HG03175 (cell line): ENCODE data around the gene YIPF6.
"Not testable (repeated sequence)": the region's sequence is repeated elsewhere in the genome, so short reads cannot be mapped to it uniquely, and the experiment has no call there.

Experiments used
- ATAC-seq: cut with Tn5 transposase; IDR thresholded peaks from one replicate; pipeline ENCODE4 v1.9.1; 2021; ENCODE audit warnings: mild to moderate bottlenecking, moderate library complexity; ENCODE audit not compliant: unreplicated experiment

YIPF6 gene

GRCh38 chrX:68503836-68504636 lies 5.2 kb downstream of the YIPF6 start:
- ATAC-seq, result no peak

GRCh38 chrX:68506649-68507048 lies 7.8 kb downstream of the YIPF6 start:
- no peak for ATAC-seq

GRCh38 chrX:68508799-68509198 lies 9.9 kb downstream of the YIPF6 start:
- ATAC-seq, result peak; percentile 70

DNA sequence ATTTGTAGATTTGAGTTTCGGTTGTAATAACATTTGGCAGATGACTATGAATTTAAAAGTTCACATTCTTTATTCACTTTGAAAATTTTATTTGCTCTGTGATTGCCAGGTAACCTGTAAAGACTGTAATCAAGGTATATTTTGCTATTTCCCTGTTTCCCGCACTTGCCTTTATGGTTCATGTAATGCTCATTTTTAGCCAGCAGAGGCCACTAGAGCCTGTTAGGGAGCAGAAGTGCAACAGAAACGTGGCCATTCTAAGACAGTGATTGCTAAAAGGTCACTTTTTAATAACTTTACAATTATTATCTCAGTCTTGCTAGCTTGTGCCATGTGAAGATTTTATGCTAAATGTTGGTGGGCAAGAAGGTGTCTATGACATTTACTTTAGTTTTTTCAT lies 12.4 kb downstream of the YIPF6 start:
- peak; percentile 76 for ATAC-seq

DNA sequence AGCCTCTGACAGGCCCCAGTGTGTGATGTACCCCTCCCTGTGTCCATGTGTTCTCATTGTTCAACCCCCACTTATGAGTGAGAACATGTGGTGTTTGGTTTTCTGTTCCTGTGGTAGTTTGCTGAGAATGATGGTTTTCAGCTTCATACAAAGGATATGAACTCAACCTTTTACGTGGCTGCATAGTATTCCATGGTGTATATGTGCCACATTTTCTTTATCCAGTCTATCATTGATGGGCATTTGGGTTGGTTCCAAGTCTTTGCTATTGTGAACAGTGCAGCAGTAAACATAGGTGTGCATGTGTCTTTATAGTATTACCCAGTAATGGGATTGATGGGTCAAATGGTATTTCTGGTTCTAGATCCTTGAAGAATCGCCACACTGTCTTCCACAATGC lies 25.8 kb downstream of the YIPF6 start:
- ATAC-seq, result not testable (repeated sequence)

DNA sequence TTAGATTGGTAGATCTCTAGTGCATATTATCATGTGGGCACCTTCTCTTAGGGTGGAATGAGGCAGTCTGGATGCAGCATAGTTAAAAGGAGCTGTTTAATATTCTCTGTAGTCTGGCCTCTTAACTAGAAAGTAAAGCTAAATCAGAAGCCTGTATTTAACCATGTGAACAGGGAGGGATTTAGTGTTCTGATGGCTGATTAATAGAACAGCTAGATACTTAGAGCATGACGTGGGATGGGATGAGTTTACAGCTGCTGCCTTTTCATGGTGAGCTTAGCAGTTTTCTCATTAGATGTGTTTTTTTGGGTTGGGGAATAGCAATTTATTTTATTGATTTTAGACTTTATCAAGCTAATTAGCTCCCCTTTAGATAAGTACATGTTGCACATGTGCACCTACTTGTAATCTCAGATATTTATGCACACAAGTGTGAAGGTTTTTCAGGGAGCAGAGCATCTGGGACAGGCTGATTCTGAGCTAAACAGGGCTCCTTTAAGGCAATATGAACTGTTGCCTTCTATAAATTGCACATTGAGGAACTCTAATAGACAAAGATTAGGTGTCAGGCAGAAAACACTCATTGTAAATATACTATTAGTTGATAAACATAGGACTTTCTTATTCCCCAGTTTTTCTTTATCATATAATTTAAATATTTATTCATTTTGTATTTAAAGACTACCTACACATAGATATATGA lies 34.1 kb downstream of the YIPF6 start:
- ATAC-seq, result no peak

GRCh38 chrX:68533656-68534055 lies 34.8 kb downstream of the YIPF6 start:
- ATAC-seq, result no peak

GRCh38 chrX:68534691-68535090 lies 35.8 kb downstream of the YIPF6 start:
- no peak for ATAC-seq

- ATAC-seq, result no peak
Measured at GRCh38 chrX:68536429-68536828, 37.6 kb downstream of the YIPF6 start.

DNA sequence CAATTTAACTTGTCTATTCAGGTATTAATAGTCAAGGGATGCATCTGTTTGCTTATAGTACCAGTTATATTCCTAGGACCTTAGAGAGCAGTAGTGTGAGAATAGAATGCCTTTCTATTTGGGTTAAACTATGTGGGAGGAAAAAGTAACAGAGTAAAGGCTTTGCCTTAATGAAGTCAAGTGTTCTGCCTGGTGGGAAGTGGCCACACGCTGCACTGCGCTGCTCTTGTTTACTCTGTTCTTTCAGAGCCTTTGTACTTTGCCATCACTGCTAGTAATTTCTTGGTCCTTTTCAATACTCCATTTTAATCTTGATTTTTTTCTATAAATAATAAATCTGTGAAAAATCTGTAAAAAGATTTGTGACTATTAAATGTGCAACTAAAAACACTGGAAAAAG lies 38.0 kb downstream of the YIPF6 start:
- ATAC-seq, result no peak

GRCh38 chrX:68550193-68550592 lies 51.3 kb downstream of the YIPF6 start:
- ATAC-seq, result no peak

DNA sequence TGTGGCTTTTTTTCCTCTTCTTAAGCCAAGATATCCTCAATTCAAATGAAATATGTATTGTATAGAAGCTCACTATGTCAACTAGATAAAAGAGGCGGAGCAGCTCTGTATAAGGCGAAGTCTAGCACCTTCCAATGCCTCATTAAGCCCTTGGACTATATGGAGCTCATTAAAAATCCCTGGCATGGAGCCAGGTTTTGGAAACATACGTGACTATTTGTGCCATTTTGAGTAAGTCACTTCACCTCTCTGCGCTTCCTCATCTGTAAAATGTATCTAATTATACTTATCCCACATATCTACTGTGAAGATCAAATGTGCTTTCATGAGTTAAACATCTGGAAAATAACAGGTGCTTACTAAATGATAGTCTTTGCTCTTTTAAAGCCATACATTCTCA lies 57.2 kb downstream of the YIPF6 start:
- no peak for ATAC-seq

GRCh38 chrX:68557126-68557525 lies 58.3 kb downstream of the YIPF6 start:
- not testable (repeated sequence) for ATAC-seq

DNA sequence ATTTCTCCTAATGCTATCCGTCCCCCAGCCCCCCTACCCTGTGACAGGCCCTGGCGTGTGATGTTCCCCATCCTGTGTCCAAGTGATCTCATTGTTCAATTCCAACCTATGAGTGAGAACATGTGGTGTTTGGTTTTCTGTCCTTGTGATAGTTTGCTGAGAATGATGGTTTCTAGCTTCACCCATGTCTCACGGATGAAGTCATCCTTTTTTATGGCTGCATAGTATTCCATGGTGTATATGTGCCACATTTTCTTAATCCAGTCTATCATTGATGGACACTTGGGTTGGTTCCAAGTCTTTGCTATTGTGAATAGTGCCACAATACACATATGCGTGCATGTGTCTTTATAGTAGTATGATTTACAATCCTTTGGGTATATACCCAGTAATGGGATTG lies 61.1 kb downstream of the YIPF6 start:
- ATAC-seq, result not testable (repeated sequence)

- ATAC-seq, result no peak
Measured at GRCh38 chrX:68568136-68568535, 69.3 kb downstream of the YIPF6 start.

- ATAC-seq, result no peak
Measured at GRCh38 chrX:68570598-68570997, 71.7 kb downstream of the YIPF6 start.

GRCh38 chrX:68571292-68571609 lies 72.4 kb downstream of the YIPF6 start:
- no peak for ATAC-seq

DNA sequence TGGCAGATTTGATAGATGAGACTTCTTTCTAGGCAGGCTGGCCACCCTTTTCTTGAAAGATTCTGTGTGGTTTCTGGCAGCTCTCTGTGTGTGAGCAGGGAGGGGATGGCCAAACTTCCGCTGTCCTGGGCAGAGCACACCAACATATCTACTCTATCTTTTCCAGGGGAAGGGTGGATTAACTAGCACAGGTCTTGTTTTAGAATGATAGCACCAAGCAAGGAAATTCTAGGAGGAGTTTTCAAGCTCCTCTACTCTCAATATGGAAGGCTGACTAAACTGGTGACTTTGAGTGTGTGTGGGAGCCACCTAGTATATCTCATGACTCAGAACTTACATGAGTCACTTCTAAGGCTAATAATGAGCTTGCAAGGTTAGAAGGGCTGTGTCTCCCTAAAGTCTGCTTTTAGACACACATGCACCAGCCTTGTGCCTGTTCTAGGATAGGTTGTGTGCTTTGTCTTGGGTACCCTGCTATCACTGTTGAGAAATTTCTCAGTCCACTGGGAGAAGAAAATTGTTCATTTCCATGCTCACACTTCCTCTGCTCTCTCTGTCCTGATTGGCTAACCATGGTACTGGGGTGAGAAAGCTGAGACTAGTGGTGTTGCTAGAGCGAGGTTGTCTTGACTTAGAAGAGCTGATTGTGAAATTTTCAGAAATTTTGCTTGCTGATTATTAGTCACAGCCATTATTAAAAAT lies 72.9 kb downstream of the YIPF6 start:
- peak; percentile 89 for ATAC-seq

- no peak for ATAC-seq
Measured at GRCh38 chrX:68574240-68574639, 75.4 kb downstream of the YIPF6 start.

DNA sequence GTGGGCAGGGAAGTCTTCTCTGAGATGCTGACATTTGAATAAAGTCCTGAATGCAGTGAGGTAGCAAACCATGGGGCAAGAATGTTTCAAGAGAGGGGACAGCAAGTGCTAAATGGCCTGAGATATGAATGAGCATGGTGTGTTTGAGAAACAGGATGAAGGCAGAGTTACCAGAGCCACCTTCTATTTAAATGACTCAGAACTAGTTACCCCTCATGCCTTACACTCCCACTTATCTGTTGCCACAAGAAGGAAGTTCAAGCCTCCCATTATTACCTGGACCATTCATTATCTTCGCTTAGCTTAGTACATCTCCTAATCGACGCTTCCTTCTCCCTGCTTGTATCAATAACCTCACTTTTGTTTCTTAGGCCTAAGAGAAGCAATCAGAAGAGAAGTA lies 81.0 kb downstream of the YIPF6 start:
- ATAC-seq, result no peak

DNA sequence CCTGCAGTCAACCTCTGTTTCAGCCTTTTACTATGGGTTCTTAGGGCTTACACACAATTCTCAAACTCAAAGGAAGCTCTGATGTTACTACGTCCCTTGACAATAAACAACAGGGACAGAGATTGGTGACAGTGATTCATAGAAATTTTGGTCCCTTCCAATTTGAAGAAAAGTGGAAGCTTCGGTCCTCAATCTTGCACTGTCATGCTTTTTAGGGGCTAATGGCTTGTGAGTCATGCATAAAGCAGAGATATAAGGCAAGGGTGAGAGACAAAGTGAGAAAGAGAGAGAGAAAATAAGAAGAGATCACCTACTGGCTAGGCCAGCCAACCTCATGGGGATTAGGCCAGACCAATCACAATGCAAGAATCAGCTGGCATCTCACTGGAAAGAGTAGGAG lies 85.4 kb downstream of the YIPF6 start:
- no peak for ATAC-seq
